HG03442 (cell line): ENCODE measurements around the gene KLHL11.
"Not testable (repeated sequence)": the region's sequence is repeated elsewhere in the genome, so short reads cannot be mapped to it uniquely, and the experiment has no call there.

ENCODE experiments used
- ATAC-seq: cut with Tn5 transposase; IDR thresholded peaks from one replicate; pipeline ENCODE4 v1.9.1; 2021; ENCODE audit warnings: mild to moderate bottlenecking, moderate library complexity; ENCODE audit not compliant: unreplicated experiment

Gene KLHL11

GRCh38 chr17:41837761-41838538 lies 27.3 kb downstream of the KLHL11 start, which contains the start of gene KLHL10:
TSS of gene KLHL10 (plus strand) at chr17:41837825. CDS start at chr17:41837933, 108 bp downstream.
- ATAC-seq, result no peak

- no peak for ATAC-seq
Measured at GRCh38 chr17:41836550-41837196, 28.6 kb downstream of the KLHL11 start.

- peak; percentile 61 for ATAC-seq
Measured at GRCh38 chr17:41835800-41836549, 29.2 kb downstream of the KLHL11 start, which contains the start of gene NT5C3B. TSS of gene NT5C3B (minus strand) at chr17:41836232. CDS start at chr17:41836193, 39 bp downstream.

- peak; percentile 30 for ATAC-seq
Measured at GRCh38 chr17:41835214-41835799, 29.9 kb downstream of the KLHL11 start.

GRCh38 chr17:41829961-41830360 lies 35.3 kb downstream of the KLHL11 start:
- ATAC-seq, result not testable (repeated sequence)

GRCh38 chr17:41825175-41825845 lies 39.9 kb downstream of the KLHL11 start:
- no peak for ATAC-seq

GRCh38 chr17:41824086-41824485 lies 41.1 kb downstream of the KLHL11 start:
- ATAC-seq, result no peak

- no peak for ATAC-seq
Measured at GRCh38 chr17:41823580-41823979, 41.6 kb downstream of the KLHL11 start.

GRCh38 chr17:41823141-41823524 lies 42.1 kb downstream of the KLHL11 start:
- ATAC-seq, result no peak

GRCh38 chr17:41822216-41823140 lies 42.7 kb downstream of the KLHL11 start:
- ATAC-seq, result no peak

- no peak for ATAC-seq
Measured at GRCh38 chr17:41821776-41822175, 43.4 kb downstream of the KLHL11 start.

- ATAC-seq, result no peak
Measured at GRCh38 chr17:41818024-41818423, 47.2 kb downstream of the KLHL11 start.

- no peak for ATAC-seq
Measured at GRCh38 chr17:41816637-41817320, 48.4 kb downstream of the KLHL11 start.

- ATAC-seq, result no peak
Measured at GRCh38 chr17:41814195-41814594, 51.0 kb downstream of the KLHL11 start.

- no peak for ATAC-seq
Measured at GRCh38 chr17:41813699-41814124, 51.5 kb downstream of the KLHL11 start.

- no peak for ATAC-seq
Measured at GRCh38 chr17:41813152-41813680, 52.0 kb downstream of the KLHL11 start.

GRCh38 chr17:41812381-41813151 lies 52.7 kb downstream of the KLHL11 start, which contains the start of gene FKBP10:
TSS of gene FKBP10 (plus strand) at chr17:41813004. CDS start at chr17:41813035, 31 bp downstream.
- ATAC-seq, result no peak
